Mucosa of descending colon (tissue), 3 donors: ENCODE results near the gene KCNH5. TPM values are rescaled to one million over a fixed set of nuclear protein-coding genes. Genes with fewer than 3 reads are reported as not detected.

Source experiments
- ATAC-seq: fragments of 200-7000 bp; cut with Tn5 transposase; one replicate; pipeline ENCODE4 v1.9.1; 2020; ENCODE audit warnings: mild to moderate bottlenecking, moderate library complexity
- DNase-seq, 3 donors: peaks; one replicate each; pipeline ENCODE4 v3.0.0-alpha.2; 2020
- H3K36me3 ChIP-seq: fragments of 200-600 bp; one replicate; pipeline ENCODE4 v1.8.0; 2021; ENCODE audit warnings: low read depth, mild to moderate bottlenecking
- H3K4me1 ChIP-seq: fragments of 200-600 bp; one replicate; pipeline ENCODE4 v1.8.0; 2021; ENCODE audit warnings: low read depth, mild to moderate bottlenecking
- H3K4me3 ChIP-seq: fragments of 200-600 bp; one replicate; pipeline ENCODE4 v1.8.0; 2021; ENCODE audit warnings: mild to moderate bottlenecking
- H3K9me3 ChIP-seq: fragments of 200-600 bp; one replicate; pipeline ENCODE4 v1.8.0; 2021; ENCODE audit warnings: mild to moderate bottlenecking
- CTCF ChIP-seq: fragments of 200-600 bp; IDR thresholded peaks from one replicate; pipeline ENCODE4 v1.8.0; 2022; ENCODE audit warnings: antibody characterized with exemption, mild to moderate bottlenecking
- intact Hi-C, 2 donors: fragments of 100-400 bp; cut with DNase I in 1 of 2; cut with micrococcal nuclease in 1 of 2; formaldehyde crosslinking; loops; one replicate each; pipeline versions ENCODE4 v1.11.0 to v1.11.1; 2022; cut with DNase I, micrococcal nuclease
- total RNA-seq, 3 donors: library from RNA; stranded (reverse); fragmentation: NEBNext Ultra II Directional in 2 of 3; extraction: Animal tissue kit (Norgen Biotek cat#: 25700) in 2 of 3; gene quantifications; one replicate each; pipeline versions ENCODE4 v1.2.1 to v1.2.4, GENCODE V29; 2021 to 2023
- donor health status: DM: no; HTN: no; CAD: no; lungs with moderate emphysema.
- donor health status: DM: no; HTN: no; CAD: no.
- donor health status: DM: no; HTN: yes; CAD: no.

The KCNH5 gene
- total RNA-seq, 3 donors from 2014 or later, result 0.28 TPM; not detected in 2

- DNase-seq (no peak), ATAC-seq (no peak)
- H3K4me1 ChIP-seq, result no peaks in the 10 kb centered on the region
- no peaks in the 10 kb centered on the region for H3K36me3 ChIP-seq
- intact Hi-C loops, result no loop called here
- TF ChIP-seq CTCF, result no peak
- H3K9me3 ChIP-seq, result no peaks in the 10 kb centered on the region
- H3K4me3 ChIP-seq, result no peak overlapping the region
These were observed 51.2 kb downstream of the KCNH5 start for GRCh38 chr14:62994096-62994495.

GRCh38 chr14:62988967-62989366, 56.3 kb downstream of the KCNH5 start:
- intact Hi-C loops, result no loop called here
- no peak for TF ChIP-seq CTCF
- H3K9me3 ChIP-seq, result no peaks in the 10 kb centered on the region
- H3K4me3 ChIP-seq, result no peak overlapping the region
- H3K4me1 ChIP-seq, result no peaks in the 10 kb centered on the region
- no peaks in the 10 kb centered on the region for H3K36me3 ChIP-seq
- ATAC-seq, result no peak
- no peak for DNase-seq

GRCh38 chr14:62983821-62984220, 61.4 kb downstream of the KCNH5 start:
- intact Hi-C loops, result no loop called here
- Histone ChIP-seq H3K4me1 (no peaks in the 10 kb centered on the region), H3K4me3 (no peak overlapping the region), H3K9me3 (no peaks in the 10 kb centered on the region), H3K36me3 (no peaks in the 10 kb centered on the region)
- TF ChIP-seq CTCF, result no peak
- DNase-seq, result no peak
- no peak for ATAC-seq

GRCh38 chr14:62980693-62981092, 64.6 kb downstream of the KCNH5 start:
- Histone ChIP-seq H3K4me3 (no peak overlapping the region), H3K36me3 (no peaks in the 10 kb centered on the region), H3K9me3 (peaks cover 3% of the 10 kb centered on the region), H3K4me1 (no peaks in the 10 kb centered on the region)
- ATAC-seq, result no peak
- DNase-seq, result no peak
- intact Hi-C loops, result no loop called here
- TF ChIP-seq CTCF, result no peak

- H3K4me3 ChIP-seq, result no peak overlapping the region
- DNase-seq, result no peak
- ATAC-seq, result no peak
- TF ChIP-seq CTCF, result no peak
- intact Hi-C loops, result no loop called here
- peaks cover 4% of the 10 kb centered on the region for H3K9me3 ChIP-seq
- no peaks in the 10 kb centered on the region for H3K4me1 ChIP-seq
- no peaks in the 10 kb centered on the region for H3K36me3 ChIP-seq
These were observed 87.7 kb downstream of the KCNH5 start for GRCh38 chr14:62957562-62957961.

- DNase-seq, result no peak
- peaks cover 4% of the 10 kb centered on the region for H3K9me3 ChIP-seq
- H3K36me3 ChIP-seq, result no peaks in the 10 kb centered on the region
- H3K4me3 ChIP-seq, result no peak overlapping the region
- no peak for ATAC-seq
- no peak for TF ChIP-seq CTCF
- H3K4me1 ChIP-seq, result no peaks in the 10 kb centered on the region
- intact Hi-C loops, result no loop called here
These were observed 88.8 kb downstream of the KCNH5 start for GRCh38 chr14:62956413-62956812.
